Panc1 (cell line): ENCODE results near the gene STAMBP. TPM values are rescaled to one million over a fixed set of nuclear protein-coding genes. Genes with fewer than 3 reads are reported as not detected.

ENCODE experiments used
- ATAC-seq: fragments of 200-7000 bp; cut with Tn5 transposase; 2 replicates; pipeline ENCODE4 v1.9.1; 2020; ENCODE audit warnings: mild to moderate bottlenecking, moderate library complexity
- BruUV-seq: library from RNA; stranded (reverse); fragments of 400-500 nt; replicated peaks from 2 replicates; lab custom pipeline; 2021; lab: Mats Ljungman, UMichigan
- CTCF ChIA-PET: fragments of 300-600 bp; sonication (Branson Sonifier 250); formaldehyde crosslinking; loops from one replicate; lab custom pipeline; 2022; ENCODE audit warnings: antibody characterized with exemption; lab: Charles Lee
- POLR2A ChIA-PET: fragments of 300-600 bp; sonication (Branson Sonifier 250); formaldehyde crosslinking; loops from one replicate; lab custom pipeline; 2022; ENCODE audit warnings: antibody characterized with exemption; lab: Charles Lee
- DNase-seq: peaks from one replicate; pipeline ENCODE4 v3.0.0-alpha.2; 2010; ENCODE audit warnings: low read depth, low spot score
- H3K27ac ChIP-seq: 2 replicates; pipeline ENCODE4 v1.5.1; 2011; ENCODE audit warnings: mild to moderate bottlenecking, low read length, inconsistent platforms
- H3K27me3 ChIP-seq: fragments of 200-500 bp; sonication (Bioruptor generic); 2 replicates; pipeline ENCODE4 v1.6.0; 2014; ENCODE audit warnings: low read length, inconsistent platforms; ENCODE audit not compliant: control insufficient read depth, insufficient read depth
- H3K36me3 ChIP-seq: fragments of 200-500 bp; sonication (Bioruptor generic); 2 replicates; pipeline ENCODE4 v1.5.1; 2014; ENCODE audit warnings: inconsistent platforms, mild to moderate bottlenecking, low read length, moderate library complexity; ENCODE audit not compliant: control insufficient read depth, insufficient read depth
- H3K4me1 ChIP-seq: 2 replicates; pipeline ENCODE4 v1.5.1; 2011; ENCODE audit warnings: inconsistent platforms, mild to moderate bottlenecking, low read length, moderate library complexity; ENCODE audit not compliant: control insufficient read depth, insufficient read depth
- H3K4me3 ChIP-seq, 2 experiments: 2 replicates each; pipeline ENCODE4 v1.5.1; 2011 to 2012; ENCODE audit warnings: low read depth in 2 of 2, low read length in 2 of 2, mild to moderate bottlenecking in 2 of 2, inconsistent platforms in 1 of 2, moderate library complexity in 1 of 2
- H3K9me3 ChIP-seq: fragments of 200-500 bp; sonication (Bioruptor generic); 2 replicates; pipeline ENCODE4 v1.5.1; 2014; ENCODE audit warnings: low read depth, mild to moderate bottlenecking, inconsistent platforms, low read length, moderate library complexity; ENCODE audit not compliant: control insufficient read depth, insufficient read depth
- POLR2AphosphoS5 ChIP-seq: IDR thresholded peaks from 2 replicates; pipeline ENCODE4 v1.6.1; 2012; ENCODE audit warnings: mild to moderate bottlenecking, low read depth, low read length, moderate library complexity
- SIN3A ChIP-seq: IDR thresholded peaks from 2 replicates; pipeline ENCODE4 v1.6.1; 2012; ENCODE audit warnings: low read depth, mild to moderate bottlenecking, low read length, moderate library complexity, borderline replicate concordance; ENCODE audit not compliant: insufficient read depth
- TCF7L2 ChIP-seq: IDR thresholded peaks from 2 replicates; pipeline ENCODE4 v1.6.1; 2011; ENCODE audit warnings: mild to moderate bottlenecking, low read depth, low read length, inconsistent platforms
- in situ Hi-C: cut with HindIII; loops from 2 replicates; pipeline ENCODE4 v1.10.0; 2016; ENCODE audit warnings: low sequenced_read_pairs, low pct_unique_long_range_greater_than_20kb
- intact Hi-C: fragments of 100-400 bp; cut with micrococcal nuclease; formaldehyde crosslinking; loops from one replicate; pipeline ENCODE4 v1.10.0; 2022; ENCODE audit not compliant: unreplicated experiment
- total RNA-seq: library from RNA; stranded (reverse); gene quantifications from one replicate; pipeline ENCODE4 v1.2.1, GENCODE V29; 2021; ENCODE audit not compliant: unreplicated experiment
- TF ChIP-seq, protein P1 (sequence below): fragments of 450-650 bp; IDR thresholded peaks from 2 replicates; pipeline ENCODE4 v1.5.1; 2017; ENCODE audit warnings: mild to moderate bottlenecking
- TF ChIP-seq, protein P2 (sequence below), 2 experiments: IDR thresholded peaks; 2 replicates each; pipeline ENCODE4 v1.6.1; 2011 to 2012; ENCODE audit warnings: low read depth in 2 of 2, control low read depth in 1 of 2, low read length in 1 of 2, mild to moderate bottlenecking in 1 of 2, moderate library complexity in 1 of 2; ENCODE audit not compliant: insufficient read depth in 1 of 2

STAMBP gene
- total RNA-seq, 1 experiment from 2014 or later, result 49.0 TPM

DNA sequence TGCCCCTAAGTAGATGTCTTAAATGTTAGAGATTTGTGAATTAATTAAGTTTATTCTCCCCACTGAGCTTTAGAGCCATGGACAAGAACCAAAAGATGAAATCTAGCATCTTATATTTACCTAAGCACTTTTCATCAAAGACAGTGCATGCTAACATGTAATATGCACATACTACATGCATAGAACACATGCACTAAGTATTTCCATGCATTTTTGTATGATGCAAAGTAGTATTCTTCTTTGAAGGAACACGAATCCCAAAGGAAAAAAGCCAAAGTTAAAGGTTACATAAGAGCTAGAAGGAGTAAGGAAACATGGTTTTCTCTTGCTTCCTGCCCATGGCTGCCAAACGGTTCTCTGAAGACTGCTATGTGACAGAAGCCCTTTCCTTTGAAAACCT lies 15.3 kb downstream of the STAMBP start:
- Histone ChIP-seq H3K9me3 (no peaks in the 10 kb centered on the region), H3K27me3 (no peaks in the 10 kb centered on the region), H3K4me3 (no peak overlapping the region), H3K36me3 (peaks cover 9% of the 10 kb centered on the region), H3K4me1 (no peaks in the 10 kb centered on the region), H3K27ac (no peak overlapping the region)
- intact Hi-C loops (no loop called here), in situ Hi-C loops (no loop called here)
- BruUV-seq, result no TSS peak
- ChIA-PET CTCF (no interaction called here), POLR2A (no interaction called here)
- ATAC-seq (no peak), DNase-seq (no peak)
- TF ChIP-seq POLR2AphosphoS5 (no peak), TCF7L2 (no peak), SIN3A (no peak)
- TF ChIP-seq, protein P1, sequence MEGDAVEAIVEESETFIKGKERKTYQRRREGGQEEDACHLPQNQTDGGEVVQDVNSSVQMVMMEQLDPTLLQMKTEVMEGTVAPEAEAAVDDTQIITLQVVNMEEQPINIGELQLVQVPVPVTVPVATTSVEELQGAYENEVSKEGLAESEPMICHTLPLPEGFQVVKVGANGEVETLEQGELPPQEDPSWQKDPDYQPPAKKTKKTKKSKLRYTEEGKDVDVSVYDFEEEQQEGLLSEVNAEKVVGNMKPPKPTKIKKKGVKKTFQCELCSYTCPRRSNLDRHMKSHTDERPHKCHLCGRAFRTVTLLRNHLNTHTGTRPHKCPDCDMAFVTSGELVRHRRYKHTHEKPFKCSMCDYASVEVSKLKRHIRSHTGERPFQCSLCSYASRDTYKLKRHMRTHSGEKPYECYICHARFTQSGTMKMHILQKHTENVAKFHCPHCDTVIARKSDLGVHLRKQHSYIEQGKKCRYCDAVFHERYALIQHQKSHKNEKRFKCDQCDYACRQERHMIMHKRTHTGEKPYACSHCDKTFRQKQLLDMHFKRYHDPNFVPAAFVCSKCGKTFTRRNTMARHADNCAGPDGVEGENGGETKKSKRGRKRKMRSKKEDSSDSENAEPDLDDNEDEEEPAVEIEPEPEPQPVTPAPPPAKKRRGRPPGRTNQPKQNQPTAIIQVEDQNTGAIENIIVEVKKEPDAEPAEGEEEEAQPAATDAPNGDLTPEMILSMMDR, result no peak
- TF ChIP-seq, protein P2, sequence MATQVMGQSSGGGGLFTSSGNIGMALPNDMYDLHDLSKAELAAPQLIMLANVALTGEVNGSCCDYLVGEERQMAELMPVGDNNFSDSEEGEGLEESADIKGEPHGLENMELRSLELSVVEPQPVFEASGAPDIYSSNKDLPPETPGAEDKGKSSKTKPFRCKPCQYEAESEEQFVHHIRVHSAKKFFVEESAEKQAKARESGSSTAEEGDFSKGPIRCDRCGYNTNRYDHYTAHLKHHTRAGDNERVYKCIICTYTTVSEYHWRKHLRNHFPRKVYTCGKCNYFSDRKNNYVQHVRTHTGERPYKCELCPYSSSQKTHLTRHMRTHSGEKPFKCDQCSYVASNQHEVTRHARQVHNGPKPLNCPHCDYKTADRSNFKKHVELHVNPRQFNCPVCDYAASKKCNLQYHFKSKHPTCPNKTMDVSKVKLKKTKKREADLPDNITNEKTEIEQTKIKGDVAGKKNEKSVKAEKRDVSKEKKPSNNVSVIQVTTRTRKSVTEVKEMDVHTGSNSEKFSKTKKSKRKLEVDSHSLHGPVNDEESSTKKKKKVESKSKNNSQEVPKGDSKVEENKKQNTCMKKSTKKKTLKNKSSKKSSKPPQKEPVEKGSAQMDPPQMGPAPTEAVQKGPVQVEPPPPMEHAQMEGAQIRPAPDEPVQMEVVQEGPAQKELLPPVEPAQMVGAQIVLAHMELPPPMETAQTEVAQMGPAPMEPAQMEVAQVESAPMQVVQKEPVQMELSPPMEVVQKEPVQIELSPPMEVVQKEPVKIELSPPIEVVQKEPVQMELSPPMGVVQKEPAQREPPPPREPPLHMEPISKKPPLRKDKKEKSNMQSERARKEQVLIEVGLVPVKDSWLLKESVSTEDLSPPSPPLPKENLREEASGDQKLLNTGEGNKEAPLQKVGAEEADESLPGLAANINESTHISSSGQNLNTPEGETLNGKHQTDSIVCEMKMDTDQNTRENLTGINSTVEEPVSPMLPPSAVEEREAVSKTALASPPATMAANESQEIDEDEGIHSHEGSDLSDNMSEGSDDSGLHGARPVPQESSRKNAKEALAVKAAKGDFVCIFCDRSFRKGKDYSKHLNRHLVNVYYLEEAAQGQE (IDR thresholded peaks at IDR 0.05; ENCODE audit: insufficient read depth in 1 of 2, low read depth in 2 of 2, low read length in 1 of 2), result no peak

DNA sequence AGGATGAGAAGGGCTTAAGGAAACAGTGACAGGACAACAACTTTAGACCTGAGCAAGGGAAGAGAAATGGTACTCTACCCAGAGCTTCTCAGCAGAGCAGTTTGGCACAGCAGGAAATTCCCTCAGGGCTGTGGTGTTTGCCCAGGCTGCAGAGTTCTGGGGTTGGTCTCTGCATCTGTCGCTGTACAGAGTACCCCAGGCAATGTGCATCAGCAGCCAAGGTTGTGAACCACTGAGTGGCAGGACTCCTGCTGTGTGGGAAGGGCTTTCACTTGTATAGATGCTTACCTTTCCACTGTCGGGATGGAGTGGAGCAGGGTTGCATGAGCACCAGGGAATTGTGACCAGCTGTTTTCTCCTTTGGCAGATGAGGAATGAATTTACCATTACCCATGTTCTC lies 21.2 kb downstream of the STAMBP start:
- no peak overlapping the region for H3K4me3 ChIP-seq
- no peak overlapping the region for H3K27ac ChIP-seq
- no peaks in the 10 kb centered on the region for H3K4me1 ChIP-seq
- ATAC-seq, result no peak
- H3K27me3 ChIP-seq, result no peaks in the 10 kb centered on the region
- no peak for TF ChIP-seq POLR2AphosphoS5
- TF ChIP-seq TCF7L2, result no peak
- TF ChIP-seq, protein P2 (IDR thresholded peaks at IDR 0.05; ENCODE audit: insufficient read depth in 1 of 2, low read depth in 2 of 2, low read length in 1 of 2), result no peak
- TF ChIP-seq, protein P1, result no peak
- TF ChIP-seq SIN3A, result no peak
- in situ Hi-C loops, result no loop called here
- no peak for DNase-seq
- ChIA-PET POLR2A (no interaction called here), CTCF (no interaction called here)
- peaks cover 16% of the 10 kb centered on the region for H3K36me3 ChIP-seq
- H3K9me3 ChIP-seq, result no peaks in the 10 kb centered on the region
- BruUV-seq, result no TSS peak
- intact Hi-C loops, result no loop called here
